GM18508 (cell line): ENCODE results near the gene RSRC2.
"Not testable (repeated sequence)": the region's sequence is repeated elsewhere in the genome, so short reads cannot be mapped to it uniquely, and the experiment has no call there.

Experiments
- ATAC-seq: cut with Tn5 transposase; IDR thresholded peaks from one replicate; pipeline ENCODE4 v1.9.1; 2021; ENCODE audit warnings: moderate number of reproducible peaks; ENCODE audit not compliant: insufficient read depth, unreplicated experiment

The RSRC2 gene, protein sequence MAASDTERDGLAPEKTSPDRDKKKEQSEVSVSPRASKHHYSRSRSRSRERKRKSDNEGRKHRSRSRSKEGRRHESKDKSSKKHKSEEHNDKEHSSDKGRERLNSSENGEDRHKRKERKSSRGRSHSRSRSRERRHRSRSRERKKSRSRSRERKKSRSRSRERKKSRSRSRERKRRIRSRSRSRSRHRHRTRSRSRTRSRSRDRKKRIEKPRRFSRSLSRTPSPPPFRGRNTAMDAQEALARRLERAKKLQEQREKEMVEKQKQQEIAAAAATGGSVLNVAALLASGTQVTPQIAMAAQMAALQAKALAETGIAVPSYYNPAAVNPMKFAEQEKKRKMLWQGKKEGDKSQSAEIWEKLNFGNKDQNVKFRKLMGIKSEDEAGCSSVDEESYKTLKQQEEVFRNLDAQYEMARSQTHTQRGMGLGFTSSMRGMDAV

GRCh38 chr12:122526683-122527477 lies at the start of gene RSRC2, which contains the start of gene KNTC1:
RSRC2 (minus strand) TSS chr12:122526936; CDS start chr12:122526853, 83 bp downstream.
KNTC1 (plus strand) TSS chr12:122527249; CDS start chr12:122530064, 2,815 bp downstream.
- ATAC-seq: peak; percentile 78

DNA sequence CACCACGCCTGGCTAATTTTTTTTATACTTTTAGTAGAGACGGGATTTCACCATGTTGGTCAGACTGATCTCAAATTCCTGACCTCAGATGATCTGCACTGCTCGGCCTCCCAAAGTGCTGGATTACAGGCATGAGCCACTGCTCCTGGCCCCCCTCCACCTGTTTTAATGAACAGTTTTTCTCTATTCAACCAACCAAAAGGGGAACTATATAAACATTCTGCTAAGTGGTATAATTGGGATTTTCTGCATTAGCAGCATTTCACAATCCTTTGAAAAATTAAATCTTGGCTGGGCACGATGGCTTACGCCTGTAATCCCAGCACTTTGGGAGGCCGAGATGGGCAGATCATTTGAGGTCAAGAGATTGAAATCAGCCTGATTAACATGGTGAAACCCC lies 45.1 kb upstream of the RSRC2 start:
- no peak for ATAC-seq

- not testable (repeated sequence) for ATAC-seq
Measured at GRCh38 chr12:122570006-122570405, 43.3 kb upstream of the RSRC2 start.

DNA sequence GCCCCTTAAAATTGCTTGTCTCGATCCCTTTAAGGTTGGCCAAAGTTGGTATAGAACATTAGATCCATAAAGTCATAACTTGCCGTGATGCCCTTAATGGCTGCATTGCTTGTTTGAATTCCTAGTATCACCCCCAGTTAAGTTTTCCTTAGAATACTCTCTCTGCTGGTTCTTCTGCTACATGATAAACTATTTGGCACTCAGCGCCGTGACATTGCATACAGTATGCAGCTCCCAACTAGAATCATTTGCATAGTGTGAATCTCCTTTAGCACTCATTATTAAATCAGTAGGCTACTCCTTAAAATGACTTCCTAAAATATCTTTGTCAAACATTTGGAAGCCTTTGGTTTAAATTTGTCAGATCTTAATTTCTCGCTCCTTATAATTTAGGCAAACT lies 42.6 kb upstream of the RSRC2 start:
- ATAC-seq: no peak

GRCh38 chr12:122566816-122567215 lies 40.1 kb upstream of the RSRC2 start:
- ATAC-seq: not testable (repeated sequence)

DNA sequence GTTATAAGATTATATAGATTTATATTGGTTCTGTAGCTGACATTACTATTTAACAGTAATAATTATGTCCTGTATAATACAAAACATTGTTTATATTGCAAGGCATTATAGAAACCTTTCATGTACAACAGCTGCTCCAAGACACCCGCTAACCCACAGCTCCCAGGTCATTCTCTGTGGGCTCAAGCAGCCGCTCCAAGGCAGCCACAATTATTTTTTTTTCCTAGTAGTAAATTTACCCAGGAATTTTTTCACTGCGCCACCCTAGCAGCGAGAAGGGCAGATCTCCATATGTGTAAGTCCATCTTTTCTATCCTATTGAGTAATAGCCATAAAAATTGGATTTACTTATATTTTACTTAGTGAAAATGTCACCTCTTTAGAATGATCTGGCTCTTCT lies 36.6 kb upstream of the RSRC2 start:
- no peak for ATAC-seq

DNA sequence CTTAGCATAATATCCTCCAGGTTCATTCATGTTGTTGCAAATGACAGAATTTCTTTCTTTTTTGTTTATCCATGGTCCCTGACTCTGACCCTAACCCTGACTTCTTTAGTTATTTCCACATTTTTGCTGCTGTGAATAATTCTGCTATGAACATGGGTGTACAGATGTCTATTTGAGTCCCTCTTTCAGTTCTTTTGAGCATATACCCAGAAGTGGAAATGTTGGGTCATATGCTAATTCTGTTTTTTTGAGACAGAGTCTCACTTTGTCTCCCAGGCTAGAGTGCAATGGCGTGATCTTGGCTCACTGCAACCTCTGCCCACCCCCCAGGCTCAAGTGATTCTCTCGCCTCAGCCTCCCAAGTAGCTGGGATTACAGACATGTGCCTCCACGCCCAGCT lies 33.4 kb upstream of the RSRC2 start:
- ATAC-seq: no peak

GRCh38 chr12:122558745-122559641 lies 32.3 kb upstream of the RSRC2 start:
- no peak for ATAC-seq

GRCh38 chr12:122547330-122547729 lies 20.6 kb upstream of the RSRC2 start:
- ATAC-seq: no peak

- no peak for ATAC-seq
Measured at GRCh38 chr12:122545855-122546254, 19.1 kb upstream of the RSRC2 start.

DNA sequence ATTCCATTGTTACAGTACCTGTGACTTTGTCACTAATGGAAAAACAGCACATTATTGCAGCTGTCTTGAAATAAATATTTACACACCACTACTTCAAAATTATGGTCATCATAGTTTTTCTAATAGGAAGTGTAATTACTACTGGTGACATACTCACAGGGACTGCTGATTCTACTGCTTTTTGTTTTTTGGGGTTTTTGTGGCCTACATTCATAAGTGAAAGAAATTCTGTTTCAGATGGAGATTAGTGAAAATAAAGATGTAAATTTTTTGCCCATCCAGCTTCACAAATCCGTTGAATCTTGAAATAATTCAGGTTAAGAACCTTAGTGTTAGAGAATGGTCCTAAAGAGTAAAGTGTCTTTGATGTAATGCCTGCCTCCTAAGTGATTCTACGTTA lies 17.8 kb upstream of the RSRC2 start:
- no peak for ATAC-seq

GRCh38 chr12:122538496-122538895 lies 11.8 kb upstream of the RSRC2 start:
- ATAC-seq: no peak

DNA sequence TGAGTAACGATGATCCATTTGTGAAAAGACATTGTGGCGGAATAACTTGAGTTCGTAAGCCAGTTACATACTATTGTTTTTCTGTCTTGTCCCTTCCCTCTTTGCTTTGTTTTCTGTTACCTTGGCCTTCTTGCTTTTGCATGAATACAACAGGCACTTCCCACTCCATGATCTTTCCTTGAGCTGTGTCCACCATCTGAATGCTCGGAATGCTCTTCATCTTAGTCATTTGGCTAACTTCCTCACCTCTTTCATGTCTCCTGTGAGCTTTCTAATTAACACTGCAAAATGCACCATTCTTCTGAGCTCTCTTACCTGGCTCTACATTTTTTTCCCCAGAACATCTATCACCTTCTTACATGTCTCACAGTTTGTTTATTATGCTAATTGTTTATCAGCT lies 10.3 kb upstream of the RSRC2 start:
- ATAC-seq: no peak

DNA sequence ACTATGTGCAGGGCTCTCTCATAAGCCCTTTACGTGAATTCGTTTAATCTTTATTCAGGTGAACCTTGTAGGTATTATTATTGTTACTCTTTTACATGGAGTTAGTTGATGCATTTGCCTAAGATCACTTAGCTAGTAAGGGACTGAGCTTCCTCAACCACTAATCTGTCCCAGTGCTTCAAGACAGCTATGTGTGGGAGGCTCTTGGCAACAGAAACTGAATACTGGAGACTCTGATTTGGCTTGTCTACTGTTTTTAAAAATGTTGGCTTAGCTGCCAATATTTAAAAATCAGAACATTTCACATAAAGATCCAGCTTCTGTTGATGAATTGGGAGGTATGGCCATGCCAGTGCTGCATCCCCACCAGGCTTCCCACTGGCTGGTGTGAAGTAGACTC lies 7.1 kb upstream of the RSRC2 start:
- no peak for ATAC-seq

DNA sequence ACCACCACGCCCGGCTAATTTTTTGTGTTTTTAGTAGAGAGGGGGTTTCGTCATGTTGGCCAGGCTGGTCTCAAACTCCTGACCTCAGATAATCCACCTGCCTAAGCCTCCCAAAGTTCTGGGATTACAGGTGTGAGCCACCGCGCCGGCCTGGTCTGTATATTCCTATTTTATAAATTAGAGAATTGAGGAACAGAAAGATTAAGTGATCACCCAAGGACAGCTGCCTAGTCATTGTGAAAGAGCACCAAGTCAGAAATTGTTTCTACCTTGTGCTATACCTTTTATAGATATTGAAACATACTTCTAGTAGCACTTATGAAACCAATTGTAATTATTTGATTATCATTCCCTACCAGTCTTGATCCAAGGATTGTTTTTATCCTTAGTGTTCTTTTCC lies 2.3 kb upstream of the RSRC2 start:
- ATAC-seq: no peak

GRCh38 chr12:122528582-122528981 lies 1.8 kb upstream of the RSRC2 start:
- ATAC-seq: no peak

DNA sequence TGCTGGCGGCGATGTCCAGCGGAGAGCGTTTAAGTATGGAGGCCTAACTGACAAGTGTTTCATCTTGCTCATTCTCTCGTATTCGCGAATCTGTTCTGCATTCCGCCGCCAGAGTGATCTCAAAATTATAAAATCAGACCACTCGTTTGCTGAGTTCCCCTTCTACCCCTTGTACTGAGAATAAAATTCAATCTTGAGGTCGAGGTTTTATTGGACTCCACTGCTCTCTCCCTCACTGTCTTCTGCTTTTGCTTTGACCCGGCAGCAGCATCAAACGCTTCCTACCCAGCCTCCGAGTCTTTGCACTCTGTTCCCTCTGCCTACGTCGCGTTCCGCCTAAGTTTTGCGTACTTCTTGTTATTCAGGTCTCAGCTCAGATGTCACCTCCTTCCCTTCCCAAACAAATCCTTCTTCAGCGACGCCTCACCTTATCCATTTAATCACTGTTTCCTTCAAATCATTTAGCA lies 775 bp upstream of the RSRC2 start:
- no peak for ATAC-seq

DNA sequence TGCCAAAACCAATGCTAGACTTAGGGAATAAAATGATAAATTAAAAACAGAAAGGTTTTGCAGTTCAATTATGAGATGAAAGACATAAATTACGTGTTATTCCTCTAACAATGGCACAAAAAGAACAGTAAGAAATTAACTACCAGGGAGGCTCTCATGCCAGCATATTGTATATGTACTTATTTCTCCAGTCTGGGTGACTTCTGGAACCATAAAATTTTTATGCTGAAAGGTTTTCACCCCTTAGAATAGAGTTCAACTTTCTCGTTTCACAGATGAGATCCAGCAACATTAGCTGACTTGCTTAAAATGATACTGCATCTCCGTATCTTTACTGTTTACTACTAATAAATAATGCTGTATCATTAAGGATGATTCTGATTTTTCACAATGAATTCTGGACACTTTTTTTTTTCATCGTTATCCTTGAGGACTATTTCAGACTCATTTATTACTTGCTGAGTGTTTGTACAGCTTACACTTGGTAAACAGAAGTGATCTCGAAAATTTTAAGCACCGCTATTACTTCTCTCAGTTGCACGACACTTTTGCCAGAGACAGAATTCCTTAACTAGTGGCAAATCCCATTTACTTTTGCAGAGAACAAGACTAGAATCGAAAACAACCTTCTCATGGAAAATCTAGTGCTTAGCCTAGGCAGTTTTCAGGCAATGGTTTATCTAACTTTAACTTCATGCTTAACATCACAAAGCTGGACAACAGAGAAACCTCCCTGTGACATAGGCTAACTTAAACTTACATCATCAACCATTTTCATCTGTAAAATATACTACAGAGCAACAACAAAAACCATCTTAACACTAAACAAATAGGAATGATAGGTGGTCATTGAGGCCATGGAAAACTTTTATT lies 2.7 kb downstream of the RSRC2 start:
- ATAC-seq: no peak

DNA sequence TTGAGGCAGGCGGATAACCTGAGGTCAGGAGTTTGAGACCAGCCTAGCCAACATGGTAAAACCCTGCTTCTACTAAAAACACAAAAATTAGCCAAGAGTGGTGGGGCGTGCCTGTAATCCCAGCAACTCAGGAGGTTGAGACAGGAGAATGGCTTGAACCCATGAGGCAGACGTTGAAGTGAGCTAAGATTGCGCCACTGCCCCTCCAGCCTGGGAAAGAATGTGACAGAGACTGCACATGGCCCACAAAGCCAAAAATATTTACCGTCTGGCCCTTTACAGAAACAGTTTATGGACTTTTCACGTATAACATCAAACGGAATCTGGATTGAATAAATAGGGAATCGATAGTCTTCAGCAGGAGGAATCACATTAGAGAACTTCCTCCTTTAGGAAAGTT lies 3.5 kb downstream of the RSRC2 start:
- no peak for ATAC-seq
